Activated naive CD4-positive, alpha-beta T cell treated with anti-CD3 and anti-CD28 coated beads, Interleukin-2, amount 10 ng/mL, durations not matched to agents 7 days and 5 days (primary cell): Measurements from ENCODE around the gene MCTP1.

Source experiments
- CTCF ChIA-PET: fragments of 350-600 bp; sonication (Branson Sonifier 250); formaldehyde crosslinking; loops from one replicate; lab custom pipeline; 2021; ENCODE audit warnings: antibody characterized with exemption; lab: Charles Lee
- DNase-seq: peaks from one replicate; pipeline ENCODE4 v3.0.0-alpha.2; 2020
- H3K27ac Mint-ChIP-seq: one replicate; pipeline ENCODE4 v1.8.0; 2021; ENCODE audit warnings: mild to moderate bottlenecking, moderate library complexity, mixed read lengths
- H3K27me3 Mint-ChIP-seq: one replicate; pipeline ENCODE4 v1.8.0; 2021; ENCODE audit warnings: mild to moderate bottlenecking, mixed read lengths
- H3K36me3 Mint-ChIP-seq: one replicate; pipeline ENCODE4 v1.8.0; 2021; ENCODE audit warnings: mixed read lengths
- H3K4me1 Mint-ChIP-seq: one replicate; pipeline ENCODE4 v1.8.0; 2021; ENCODE audit warnings: mixed read lengths
- H3K4me3 Mint-ChIP-seq: one replicate; pipeline ENCODE4 v1.8.0; 2021; ENCODE audit warnings: mild to moderate bottlenecking, moderate library complexity, mixed read lengths
- H3K9me3 Mint-ChIP-seq: one replicate; pipeline ENCODE4 v1.8.0; 2021; ENCODE audit warnings: mixed read lengths

The MCTP1 gene

DNA sequence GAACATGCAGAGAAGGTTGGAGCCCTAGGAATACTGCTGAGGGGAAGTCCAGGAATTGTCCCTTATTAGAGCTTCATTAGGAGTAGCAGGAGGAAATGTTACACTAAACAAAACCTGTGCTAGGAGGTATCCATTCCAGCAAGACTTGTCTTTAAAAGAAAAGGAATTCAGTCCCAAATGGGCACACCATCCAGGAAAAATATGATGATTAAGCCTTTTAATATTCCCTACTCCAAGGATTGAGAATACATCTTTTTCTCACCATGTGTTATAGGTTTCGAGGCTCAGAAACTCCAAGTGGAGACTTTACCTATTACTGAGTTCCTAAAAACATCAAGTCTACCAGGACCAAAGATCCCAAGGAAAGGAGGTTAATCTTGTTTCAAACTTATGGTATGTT lies 179.3 kb downstream of the MCTP1 start:
- no peaks in the 10 kb centered on the region for H3K27me3 Mint-ChIP-seq
- H3K4me1 Mint-ChIP-seq, result no peaks in the 10 kb centered on the region
- no peaks in the 10 kb centered on the region for H3K36me3 Mint-ChIP-seq
- CTCF ChIA-PET, result no interaction called here
- H3K4me3 Mint-ChIP-seq, result no peak overlapping the region
- no peak overlapping the region for H3K27ac Mint-ChIP-seq
- DNase-seq, result no peak
- no peaks in the 10 kb centered on the region for H3K9me3 Mint-ChIP-seq

DNA sequence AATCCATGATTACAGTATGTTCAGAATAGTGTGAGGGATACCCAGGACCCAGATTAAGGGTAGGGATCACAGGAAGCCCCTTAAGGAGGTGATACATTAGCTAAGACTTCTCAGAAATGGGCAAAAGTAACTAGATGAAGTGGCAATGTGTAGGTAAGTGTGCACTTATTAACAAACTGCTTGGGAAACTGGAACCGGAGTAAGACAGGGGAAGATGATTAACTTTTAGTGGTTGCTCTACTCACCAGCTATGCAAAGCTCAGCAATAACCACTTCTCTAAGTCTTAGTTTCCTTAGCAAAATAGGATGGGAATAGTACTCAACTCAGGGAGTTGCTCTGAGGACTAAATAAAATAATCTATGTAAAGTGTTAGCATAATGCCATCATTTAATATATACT lies 182.2 kb downstream of the MCTP1 start:
- H3K9me3 Mint-ChIP-seq, result peaks cover 1% of the 10 kb centered on the region
- H3K27ac Mint-ChIP-seq, result no peak overlapping the region
- H3K4me1 Mint-ChIP-seq, result no peaks in the 10 kb centered on the region
- DNase-seq, result no peak
- no peaks in the 10 kb centered on the region for H3K27me3 Mint-ChIP-seq
- H3K4me3 Mint-ChIP-seq, result no peak overlapping the region
- CTCF ChIA-PET, result no interaction called here
- no peaks in the 10 kb centered on the region for H3K36me3 Mint-ChIP-seq

DNA sequence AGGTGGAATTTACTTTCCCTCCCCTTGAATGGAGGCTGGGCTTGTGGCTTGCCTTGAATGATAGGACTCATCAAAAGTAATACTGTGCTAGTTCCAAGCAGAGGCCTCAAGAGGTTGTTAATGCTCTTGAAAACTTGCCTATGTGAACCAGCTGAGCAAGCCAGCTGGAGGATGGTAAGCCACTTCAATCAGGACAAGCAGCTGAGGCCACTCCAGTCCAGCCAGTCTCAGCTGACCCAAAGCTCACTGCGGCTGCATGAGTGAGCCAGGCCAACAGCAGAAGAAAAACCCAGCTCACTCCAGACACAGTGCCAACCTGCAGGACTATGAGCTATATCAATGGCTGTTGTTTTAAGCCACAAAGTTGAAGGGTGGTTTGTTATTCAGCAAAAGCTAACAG lies 182.8 kb downstream of the MCTP1 start:
- H3K27me3 Mint-ChIP-seq, result no peaks in the 10 kb centered on the region
- CTCF ChIA-PET, result no interaction called here
- no peaks in the 10 kb centered on the region for H3K36me3 Mint-ChIP-seq
- no peak overlapping the region for H3K27ac Mint-ChIP-seq
- no peaks in the 10 kb centered on the region for H3K4me1 Mint-ChIP-seq
- DNase-seq, result no peak
- peaks cover 4% of the 10 kb centered on the region for H3K9me3 Mint-ChIP-seq
- no peak overlapping the region for H3K4me3 Mint-ChIP-seq

DNA sequence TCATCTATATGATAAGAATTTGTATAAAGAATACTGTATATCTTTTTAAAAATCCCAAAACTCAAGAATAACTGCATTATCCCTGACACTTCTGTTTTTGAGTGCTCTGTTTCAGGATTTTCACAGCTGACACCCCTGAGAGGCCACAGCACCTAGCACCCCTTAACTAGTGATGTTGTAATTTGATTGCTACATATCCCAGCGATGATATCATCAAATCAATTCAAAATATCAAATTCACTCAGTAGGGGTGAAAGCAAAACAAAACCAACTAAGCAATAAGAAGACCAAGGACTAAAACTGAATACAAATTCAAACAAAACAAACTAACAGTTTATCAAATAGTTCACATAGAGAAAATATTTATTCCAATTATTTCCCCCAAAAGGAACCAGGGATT lies 184.3 kb downstream of the MCTP1 start:
- CTCF ChIA-PET, result no interaction called here
- H3K9me3 Mint-ChIP-seq, result peaks cover 4% of the 10 kb centered on the region

DNA sequence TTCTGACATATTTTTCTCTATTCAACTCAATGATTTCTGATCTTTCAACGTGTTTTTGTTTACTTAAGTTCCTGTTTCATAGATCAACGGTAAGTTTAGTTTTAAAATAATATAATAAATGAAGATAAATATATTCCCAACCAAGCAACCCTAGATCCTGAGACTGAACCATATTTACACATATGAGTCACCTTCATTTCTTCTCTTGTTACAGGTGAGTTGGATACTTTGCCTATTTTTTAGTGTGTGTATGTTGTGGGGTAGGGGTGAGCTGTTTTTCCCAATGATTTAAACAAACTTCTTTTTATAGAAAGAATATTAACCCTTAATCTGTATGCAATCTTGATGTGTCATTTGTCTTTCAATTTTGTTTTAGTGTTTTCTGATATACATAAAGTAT lies 186.9 kb downstream of the MCTP1 start:
- Mint-ChIP-seq H3K27me3 (no peaks in the 10 kb centered on the region), H3K9me3 (peaks cover 5% of the 10 kb centered on the region), H3K36me3 (no peaks in the 10 kb centered on the region), H3K4me1 (no peaks in the 10 kb centered on the region), H3K27ac (no peak overlapping the region), H3K4me3 (no peak overlapping the region)
- no peak for DNase-seq
- CTCF ChIA-PET, result no interaction called here

More for the DNA sequence above, 184.3 kb downstream of the MCTP1 start:
- H3K27me3 Mint-ChIP-seq, result no peaks in the 10 kb centered on the region
- H3K4me3 Mint-ChIP-seq, result no peak overlapping the region
- no peaks in the 10 kb centered on the region for H3K36me3 Mint-ChIP-seq
- H3K4me1 Mint-ChIP-seq, result no peaks in the 10 kb centered on the region
- H3K27ac Mint-ChIP-seq, result no peak overlapping the region
- no peak for DNase-seq

DNA sequence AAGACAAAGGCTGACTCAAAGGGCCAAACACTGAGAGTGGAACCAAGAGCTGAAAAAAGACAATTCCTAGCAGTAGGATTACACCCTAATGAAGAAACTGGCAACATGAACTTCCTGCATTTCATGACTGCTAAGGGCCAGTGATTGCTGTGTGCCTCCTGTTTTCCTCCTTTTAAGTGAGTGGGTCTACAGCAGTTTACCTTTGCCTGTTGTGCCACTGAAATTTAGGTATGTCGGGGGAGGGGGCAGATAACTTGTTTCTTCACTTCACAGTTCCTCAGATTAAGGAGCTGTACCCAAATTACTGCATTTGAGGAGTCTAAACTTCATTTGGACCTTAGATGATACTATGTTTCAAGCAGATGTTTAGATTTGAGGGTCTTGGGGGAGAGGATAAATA lies 191.7 kb downstream of the MCTP1 start:
- DNase-seq, result no peak
- Mint-ChIP-seq H3K4me1 (no peaks in the 10 kb centered on the region), H3K36me3 (no peaks in the 10 kb centered on the region), H3K27ac (no peak overlapping the region), H3K9me3 (peaks cover 5% of the 10 kb centered on the region), H3K27me3 (no peaks in the 10 kb centered on the region), H3K4me3 (no peak overlapping the region)
- CTCF ChIA-PET, result no interaction called here

DNA sequence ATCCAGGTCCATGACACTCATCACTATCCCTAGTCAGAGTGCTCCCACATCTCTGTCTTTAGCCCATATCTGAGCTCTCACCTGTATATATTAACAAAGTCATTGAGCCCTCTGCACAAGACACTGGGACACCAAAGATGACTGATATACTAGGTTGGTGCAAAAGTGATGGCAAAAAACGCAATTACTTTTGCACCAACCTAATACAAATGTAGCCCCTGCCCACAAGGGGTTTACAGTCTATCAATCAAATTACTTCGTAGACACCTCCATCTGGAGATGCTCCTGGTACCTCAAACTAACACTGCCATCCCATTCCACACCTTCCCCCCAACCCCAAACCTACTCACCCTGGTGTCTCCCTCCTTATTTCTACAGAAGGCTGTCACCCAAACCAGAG lies 194.1 kb downstream of the MCTP1 start:
- CTCF ChIA-PET, result no interaction called here
- Mint-ChIP-seq H3K4me3 (no peak overlapping the region), H3K36me3 (no peaks in the 10 kb centered on the region), H3K27ac (no peak overlapping the region), H3K27me3 (no peaks in the 10 kb centered on the region), H3K4me1 (no peaks in the 10 kb centered on the region), H3K9me3 (peaks cover 1% of the 10 kb centered on the region)
- DNase-seq, result no peak

DNA sequence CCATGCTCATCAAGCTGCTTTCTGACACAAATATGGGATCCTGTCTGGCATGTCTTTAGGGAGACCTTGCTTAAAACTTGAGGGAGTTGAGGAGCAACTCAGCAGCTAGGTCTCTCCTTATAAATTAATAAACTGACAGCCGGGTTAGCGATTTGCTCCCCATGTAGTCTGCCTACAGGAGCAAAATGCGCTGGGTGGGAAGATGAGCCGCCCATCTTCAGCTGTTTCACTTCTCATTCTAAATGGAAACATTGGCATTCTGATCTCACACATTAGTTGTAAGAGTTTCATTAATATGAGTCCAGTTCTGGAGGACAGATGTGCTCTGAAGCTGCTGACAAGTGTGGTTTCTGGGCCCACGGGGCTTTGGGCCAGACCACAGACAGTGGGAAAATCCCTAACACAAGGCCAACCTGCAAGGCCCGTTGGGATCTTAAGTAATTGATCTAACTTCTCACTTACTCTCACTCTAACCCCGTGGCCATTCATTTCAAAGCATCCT lies 197.0 kb downstream of the MCTP1 start:
- DNase-seq, result no peak
- no peak overlapping the region for H3K27ac Mint-ChIP-seq
- no peaks in the 10 kb centered on the region for H3K36me3 Mint-ChIP-seq
- CTCF ChIA-PET, result interaction anchor here (0.6 kb wide), 1 partner anchor 1774 kb away, joined by 3 read pairs; no protein-coding TSS in a partner anchor
- no peaks in the 10 kb centered on the region for H3K27me3 Mint-ChIP-seq
- no peaks in the 10 kb centered on the region for H3K4me1 Mint-ChIP-seq
- no peak overlapping the region for H3K4me3 Mint-ChIP-seq
- H3K9me3 Mint-ChIP-seq, result no peaks in the 10 kb centered on the region

DNA sequence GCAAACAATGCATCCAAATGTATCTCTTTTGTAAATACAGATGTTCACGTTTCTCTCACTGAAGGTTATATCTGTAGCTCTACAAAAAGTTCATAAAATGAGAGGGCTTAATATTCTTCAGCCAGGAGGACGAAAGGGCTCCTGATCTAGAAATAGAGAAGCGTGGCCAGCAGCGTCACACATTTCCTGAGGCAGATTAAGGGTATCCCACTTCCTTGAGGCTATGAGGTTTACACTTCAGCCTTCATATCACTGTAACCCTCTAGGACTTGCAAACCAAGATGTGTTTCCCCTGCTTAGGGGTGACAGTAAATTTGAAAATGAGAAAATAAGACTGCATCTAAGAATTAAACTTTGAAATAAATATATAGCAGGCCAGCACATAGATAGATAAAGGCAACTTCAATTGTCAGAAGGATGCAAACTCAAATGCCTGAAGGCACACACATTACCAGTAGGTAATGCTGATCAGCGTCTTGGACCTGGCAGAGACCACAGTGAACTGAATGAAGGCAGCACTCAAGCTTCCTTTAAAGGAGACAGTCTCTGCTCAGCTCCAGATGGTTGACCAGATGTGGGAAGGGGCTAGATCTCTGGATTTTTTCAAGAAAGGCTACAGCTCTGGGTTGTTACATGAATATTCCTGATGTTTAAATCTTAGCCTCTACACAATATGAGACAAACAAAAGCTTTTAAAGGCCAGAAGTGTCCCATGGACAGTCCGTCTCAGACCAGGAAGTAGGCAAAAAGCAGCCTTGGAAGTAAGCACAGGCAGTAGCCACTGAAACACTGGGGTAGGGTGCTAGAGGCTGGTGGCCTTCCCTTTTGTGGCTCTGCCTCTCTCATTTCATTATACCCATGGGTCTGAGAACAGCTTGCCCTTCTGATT lies 197.7 kb downstream of the MCTP1 start:
- Mint-ChIP-seq H3K4me1 (peaks cover under 1% of the 10 kb centered on the region), H3K4me3 (no peak overlapping the region), H3K27me3 (no peaks in the 10 kb centered on the region), H3K27ac (no peak overlapping the region), H3K36me3 (no peaks in the 10 kb centered on the region), H3K9me3 (no peaks in the 10 kb centered on the region)
- CTCF ChIA-PET, result interaction anchor here (0.5 to 0.6 kb wide), 2 partner anchors 10 to 1775 kb away, joined by 3 to 4 read pairs; no protein-coding TSS in a partner anchor
- no peak for DNase-seq

DNA sequence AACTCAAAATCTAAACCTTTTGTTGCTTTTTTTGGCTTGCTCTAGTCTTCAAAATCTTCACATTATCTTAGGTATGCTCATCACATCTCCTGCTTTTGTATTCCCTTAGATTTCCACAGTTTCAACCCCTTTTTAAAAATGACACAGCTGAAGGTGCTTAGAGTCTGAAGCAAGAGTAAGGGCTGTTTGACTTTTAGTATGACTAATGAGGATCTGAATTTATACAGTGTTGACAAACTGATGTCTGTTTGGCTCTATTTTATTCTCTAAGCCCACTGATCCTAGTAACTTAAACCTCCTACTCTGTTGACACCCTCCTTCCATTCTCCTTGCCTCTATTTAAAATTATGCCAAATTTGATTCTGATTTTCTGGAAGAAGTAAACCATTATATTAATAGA lies 200.1 kb downstream of the MCTP1 start:
- no peak overlapping the region for H3K4me3 Mint-ChIP-seq
- H3K27ac Mint-ChIP-seq, result no peak overlapping the region
- CTCF ChIA-PET, result no interaction called here
- no peaks in the 10 kb centered on the region for H3K9me3 Mint-ChIP-seq
- H3K27me3 Mint-ChIP-seq, result no peaks in the 10 kb centered on the region
- H3K4me1 Mint-ChIP-seq, result peaks cover 13% of the 10 kb centered on the region
- DNase-seq, result no peak
- H3K36me3 Mint-ChIP-seq, result no peaks in the 10 kb centered on the region

DNA sequence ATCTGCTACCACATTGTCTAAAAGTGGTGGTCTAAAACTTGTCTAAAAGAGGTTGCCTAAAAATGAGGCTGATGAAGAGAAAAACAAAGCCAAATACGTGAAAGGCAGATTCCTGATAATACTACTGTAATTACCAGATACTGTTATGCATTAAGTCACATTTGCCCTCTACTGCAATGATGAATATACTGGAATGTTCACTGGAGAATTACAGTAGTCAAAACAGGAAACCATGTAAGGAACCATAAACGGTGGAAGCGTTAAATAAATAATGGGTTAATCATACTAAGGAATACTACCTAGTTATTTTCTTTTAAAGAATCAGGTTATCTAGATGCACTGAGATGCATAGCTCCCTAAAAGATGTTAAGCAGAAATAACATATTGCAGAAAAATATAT lies 201.3 kb downstream of the MCTP1 start:
- H3K36me3 Mint-ChIP-seq, result no peaks in the 10 kb centered on the region
- no peaks in the 10 kb centered on the region for H3K9me3 Mint-ChIP-seq
- H3K27ac Mint-ChIP-seq, result no peak overlapping the region
- no peak overlapping the region for H3K4me3 Mint-ChIP-seq
- no peak for DNase-seq
- H3K27me3 Mint-ChIP-seq, result no peaks in the 10 kb centered on the region
- H3K4me1 Mint-ChIP-seq, result peaks cover 13% of the 10 kb centered on the region
- CTCF ChIA-PET, result no interaction called here

DNA sequence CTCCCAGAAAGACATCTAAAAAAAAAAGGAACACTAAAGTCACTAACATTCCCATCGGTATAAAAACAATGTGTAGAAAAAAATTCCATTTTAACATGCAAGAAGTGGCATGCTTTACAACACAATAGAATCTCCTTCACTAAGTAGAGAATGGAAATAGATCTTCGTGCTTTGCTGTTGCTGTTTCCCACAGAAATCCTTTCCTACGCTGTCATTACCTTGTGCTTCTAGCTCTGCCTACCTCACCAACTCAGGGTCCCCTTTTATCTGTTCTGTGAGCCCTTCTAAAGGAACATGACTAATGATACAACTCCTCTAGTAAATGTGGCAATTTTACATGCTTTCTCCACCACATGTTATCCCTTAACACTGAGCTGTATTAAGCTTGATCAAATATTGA lies 202.9 kb downstream of the MCTP1 start:
- CTCF ChIA-PET, result no interaction called here
- Mint-ChIP-seq H3K27ac (peak overlapping the region; percentile 58), H3K36me3 (no peaks in the 10 kb centered on the region), H3K9me3 (no peaks in the 10 kb centered on the region), H3K4me3 (peak overlapping the region; percentile 21), H3K4me1 (peaks cover 13% of the 10 kb centered on the region), H3K27me3 (no peaks in the 10 kb centered on the region)
- DNase-seq, result no peak

DNA sequence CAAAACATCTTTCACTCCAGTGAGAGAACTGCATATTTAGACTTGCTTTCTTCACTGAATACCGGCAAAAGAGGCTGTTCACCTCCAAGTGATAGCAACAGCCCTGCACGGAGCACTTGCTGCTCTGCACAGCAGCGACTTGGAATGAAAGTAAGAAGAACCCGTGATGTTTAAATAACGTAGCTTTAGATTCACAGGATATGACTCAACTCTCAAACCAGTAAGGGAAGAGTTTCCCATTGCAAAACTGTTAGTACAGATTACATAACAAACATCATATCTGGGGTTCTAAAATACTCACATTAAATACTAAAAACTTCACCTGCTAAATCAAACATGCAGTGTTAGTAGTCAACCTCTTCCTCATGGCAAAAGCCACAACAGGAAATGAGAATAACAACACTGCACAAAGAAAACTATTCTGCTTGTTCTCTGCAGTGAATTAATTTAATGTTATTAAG lies 203.4 kb downstream of the MCTP1 start:
- H3K9me3 Mint-ChIP-seq, result no peaks in the 10 kb centered on the region
- peak; percentile 36 for DNase-seq
- peak overlapping the region; percentile 21 for H3K4me3 Mint-ChIP-seq
- no peaks in the 10 kb centered on the region for H3K27me3 Mint-ChIP-seq
- H3K27ac Mint-ChIP-seq, result peak overlapping the region; percentile 58
- CTCF ChIA-PET, result no interaction called here
- peaks cover 13% of the 10 kb centered on the region for H3K4me1 Mint-ChIP-seq
- H3K36me3 Mint-ChIP-seq, result no peaks in the 10 kb centered on the region

DNA sequence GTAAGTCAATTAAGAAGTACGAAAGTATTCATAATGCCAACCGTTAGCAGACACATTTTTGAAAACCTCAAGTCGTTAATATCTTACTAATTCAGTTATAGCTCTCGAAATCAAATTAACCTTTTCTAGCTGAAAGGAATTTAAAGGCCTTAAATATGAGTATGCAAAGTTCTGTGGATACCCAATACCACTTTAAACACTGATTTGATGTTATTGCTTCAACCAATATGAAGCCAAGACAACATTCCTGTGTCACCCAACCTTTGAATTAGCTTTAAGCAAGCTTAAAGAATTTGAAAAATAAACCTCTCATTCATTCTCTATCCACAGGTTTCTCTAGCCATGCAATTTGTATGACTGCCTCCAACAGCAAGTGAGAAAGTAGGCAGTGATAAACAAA lies 204.5 kb downstream of the MCTP1 start:
- DNase-seq, result no peak
- Mint-ChIP-seq H3K9me3 (no peaks in the 10 kb centered on the region), H3K27me3 (no peaks in the 10 kb centered on the region), H3K4me1 (peaks cover 13% of the 10 kb centered on the region), H3K4me3 (no peak overlapping the region), H3K27ac (no peak overlapping the region), H3K36me3 (no peaks in the 10 kb centered on the region)
- CTCF ChIA-PET, result no interaction called here

DNA sequence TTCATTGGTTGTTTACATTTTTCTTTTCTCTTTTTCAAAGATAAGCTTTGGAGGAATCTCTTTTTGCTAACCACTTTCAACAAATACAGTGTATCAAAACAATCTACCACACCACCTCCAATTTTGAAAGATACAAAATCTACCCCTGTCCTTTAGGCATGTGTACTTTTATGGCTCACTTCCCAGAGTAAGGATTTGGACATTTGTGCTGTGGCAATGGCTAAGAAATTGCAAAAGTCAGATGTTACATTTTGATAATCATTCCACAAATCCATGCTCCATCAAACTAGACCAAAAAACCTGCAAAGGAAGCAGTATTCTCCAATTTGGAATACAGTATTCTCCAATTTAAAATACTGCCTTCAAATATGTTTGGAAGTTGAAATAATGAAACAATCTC lies 204.9 kb downstream of the MCTP1 start:
- Mint-ChIP-seq H3K9me3 (no peaks in the 10 kb centered on the region), H3K27ac (no peak overlapping the region), H3K27me3 (no peaks in the 10 kb centered on the region), H3K36me3 (no peaks in the 10 kb centered on the region), H3K4me1 (peaks cover 13% of the 10 kb centered on the region), H3K4me3 (no peak overlapping the region)
- DNase-seq, result no peak
- CTCF ChIA-PET, result no interaction called here
